Neural cell (in vitro differentiated cells): ENCODE data around the gene SLC38A9. TPM values are rescaled to one million over a fixed set of nuclear protein-coding genes. Genes with fewer than 3 reads are reported as not detected.
"Not testable (repeated sequence)": the region's sequence is repeated elsewhere in the genome, so short reads cannot be mapped to it uniquely, and the experiment has no call there.

Experiments used
- H2AFZ ChIP-seq: fragments of 200-600, 300-800 bp; sonication (generic), shearing (Covaris generic); 2 replicates; pipeline ENCODE4 v1.6.0; 2014; ENCODE audit warnings: low read depth, mild to moderate bottlenecking, antibody characterized with exemption, low read length, moderate library complexity
- H3F3A ChIP-seq: fragments of 200-600 bp; shearing (Covaris generic); 2 replicates; pipeline ENCODE4 v1.6.1; 2016; ENCODE audit warnings: mild to moderate bottlenecking, moderate library complexity, mixed read lengths, antibody characterized with exemption, low read length; ENCODE audit not compliant: insufficient read depth, poor library complexity, severe bottlenecking
- H3K27ac ChIP-seq: fragments of 200-600, 300-800 bp; sonication (generic), shearing (Covaris generic); 2 replicates; pipeline ENCODE4 v1.5.1; 2014; ENCODE audit warnings: mild to moderate bottlenecking, low read length, moderate library complexity
- H3K27me3 ChIP-seq: fragments of 300-800, 200-600 bp; sonication (generic), shearing (Covaris generic); 2 replicates; pipeline ENCODE4 v1.6.0; 2014; ENCODE audit warnings: mild to moderate bottlenecking, low read depth, low read length, moderate library complexity; ENCODE audit not compliant: insufficient read depth
- H3K36me3 ChIP-seq: fragments of 300-800, 200-600 bp; sonication (generic), shearing (Covaris generic); 2 replicates; pipeline ENCODE4 v1.5.1; 2014; ENCODE audit warnings: mild to moderate bottlenecking, antibody characterized with exemption, low read length, moderate library complexity; ENCODE audit not compliant: insufficient read depth
- H3K4me2 ChIP-seq: fragments of 300-800, 200-600 bp; sonication (generic), shearing (Covaris generic); 2 replicates; pipeline ENCODE4 v1.6.0; 2014; ENCODE audit warnings: mild to moderate bottlenecking, low read length
- H3K4me3 ChIP-seq: fragments of 300-800, 200-600 bp; sonication (generic), shearing (Covaris generic); 2 replicates; pipeline ENCODE4 v1.5.1; 2014; ENCODE audit warnings: mild to moderate bottlenecking, low read length, moderate library complexity
- H3K79me2 ChIP-seq: fragments of 200-600 bp; shearing (Covaris generic); replicated peaks from 2 replicates; pipeline ENCODE4 v1.6.0; 2014; ENCODE audit warnings: mild to moderate bottlenecking, low read length, moderate library complexity; ENCODE audit not compliant: insufficient read depth
- H3K9ac ChIP-seq: fragments of 300-800, 200-600 bp; sonication (generic), shearing (Covaris generic); 2 replicates; pipeline ENCODE4 v1.6.1; 2016; ENCODE audit warnings: mild to moderate bottlenecking, low read length, mixed read lengths
- H3K9me2 ChIP-seq: fragments of 200-600 bp; shearing (Covaris generic); 2 replicates; pipeline ENCODE4 v1.6.1; 2016; ENCODE audit warnings: mild to moderate bottlenecking, low read length, mixed read lengths; ENCODE audit not compliant: insufficient read depth
- H3K9me3 ChIP-seq: fragments of 200-600, 300-800 bp; sonication (generic), shearing (Covaris generic); 2 replicates; pipeline ENCODE4 v1.6.1; 2016; ENCODE audit warnings: mild to moderate bottlenecking, mixed run types, low read length, moderate library complexity, mixed read lengths
- H4K20me1 ChIP-seq: fragments of 200-600 bp; shearing (Covaris generic); 2 replicates; pipeline ENCODE4 v1.6.1; 2016; ENCODE audit warnings: mild to moderate bottlenecking, mixed run types; ENCODE audit not compliant: insufficient read depth
- EP300 ChIP-seq: fragments of 450-650 bp; conservative IDR thresholded peaks from 2 replicates; pipeline ENCODE4 v1.6.1; 2014; ENCODE audit warnings: antibody characterized with exemption, mild to moderate bottlenecking, moderate library complexity; ENCODE audit not compliant: poor library complexity, severe bottlenecking
- EZH2 ChIP-seq: fragments of 200-600, 300-800 bp; shearing (Covaris generic), sonication (generic); IDR thresholded peaks from 2 replicates; pipeline ENCODE4 v1.6.1; 2014; ENCODE audit warnings: antibody characterized with exemption, low read length, borderline replicate concordance, mild to moderate bottlenecking; ENCODE audit not compliant: insufficient read depth, poor library complexity, severe bottlenecking
- MXI1 ChIP-seq: fragments of 450-650 bp; conservative IDR thresholded peaks from 2 replicates; pipeline ENCODE4 v1.6.1; 2014; ENCODE audit warnings: antibody characterized with exemption, mild to moderate bottlenecking; ENCODE audit not compliant: poor library complexity, severe bottlenecking
- POLR2AphosphoS5 ChIP-seq: IDR thresholded peaks from 2 replicates; pipeline ENCODE4 v1.6.1; 2012
- RAD21 ChIP-seq: fragments of 450-650 bp; conservative IDR thresholded peaks from 2 replicates; pipeline ENCODE4 v1.6.1; 2014; ENCODE audit warnings: antibody characterized with exemption, mild to moderate bottlenecking, moderate library complexity
- SMC3 ChIP-seq: fragments of 450-650 bp; conservative IDR thresholded peaks from 2 replicates; pipeline ENCODE4 v1.6.1; 2014; ENCODE audit warnings: antibody characterized with exemption, mild to moderate bottlenecking, moderate library complexity; ENCODE audit not compliant: poor library complexity
- TAF1 ChIP-seq: IDR thresholded peaks from 2 replicates; pipeline ENCODE4 v1.6.1; 2012; ENCODE audit warnings: low read depth
- polyA minus RNA-seq: library from RNA; depleted of rRNA, polyadenylated mRNA; stranded (reverse); fragments of >200 nt; gene quantifications from 2 replicates; pipeline ENCODE4 v1.2.3, GENCODE V29; 2014
- polyA plus RNA-seq: library from polyadenylated mRNA; depleted of rRNA; stranded (reverse); fragments of >200 nt; gene quantifications from 2 replicates; pipeline ENCODE4 v1.2.3, GENCODE V29; 2014

Gene SLC38A9, protein sequence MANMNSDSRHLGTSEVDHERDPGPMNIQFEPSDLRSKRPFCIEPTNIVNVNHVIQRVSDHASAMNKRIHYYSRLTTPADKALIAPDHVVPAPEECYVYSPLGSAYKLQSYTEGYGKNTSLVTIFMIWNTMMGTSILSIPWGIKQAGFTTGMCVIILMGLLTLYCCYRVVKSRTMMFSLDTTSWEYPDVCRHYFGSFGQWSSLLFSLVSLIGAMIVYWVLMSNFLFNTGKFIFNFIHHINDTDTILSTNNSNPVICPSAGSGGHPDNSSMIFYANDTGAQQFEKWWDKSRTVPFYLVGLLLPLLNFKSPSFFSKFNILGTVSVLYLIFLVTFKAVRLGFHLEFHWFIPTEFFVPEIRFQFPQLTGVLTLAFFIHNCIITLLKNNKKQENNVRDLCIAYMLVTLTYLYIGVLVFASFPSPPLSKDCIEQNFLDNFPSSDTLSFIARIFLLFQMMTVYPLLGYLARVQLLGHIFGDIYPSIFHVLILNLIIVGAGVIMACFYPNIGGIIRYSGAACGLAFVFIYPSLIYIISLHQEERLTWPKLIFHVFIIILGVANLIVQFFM
- 44.5 and 50.1 TPM in 2 replicates for polyA plus RNA-seq
- polyA minus RNA-seq, result 62.2 and 67.2 TPM in 2 replicates

GRCh38 chr5:55712023-55712859 lies at the start of gene SLC38A9:
Gene SLC38A9 (minus strand): TSS chr5:55712324. CDS start chr5:55697958, 14,366 bp downstream.
- Histone ChIP-seq H3K4me3 (peak within 1 kb of the TSS; percentile 93), H4K20me1 (no peaks in the 10 kb centered on the region), H3F3A (no peaks in the 10 kb centered on the region), H3K27ac (peak within 1 kb of the TSS; percentile 3), H3K9me3 (no peaks in the 10 kb centered on the region), H2AFZ (peak within 1 kb of the TSS; percentile 94), H3K9ac (peak within 1 kb of the TSS; percentile 69), H3K36me3 (no peaks in the 10 kb centered on the region), H3K79me2 (peaks cover 5% of the 10 kb centered on the region), H3K4me2 (peak within 1 kb of the TSS; percentile 88), H3K9me2 (no peaks in the 10 kb centered on the region), H3K27me3 (no peaks in the 10 kb centered on the region)
- TF ChIP-seq RAD21, result peak; percentile 10
- no peak for TF ChIP-seq SMC3
- TF ChIP-seq MXI1, result peak; percentile 79
- TF ChIP-seq POLR2AphosphoS5, result peak; percentile 64

DNA sequence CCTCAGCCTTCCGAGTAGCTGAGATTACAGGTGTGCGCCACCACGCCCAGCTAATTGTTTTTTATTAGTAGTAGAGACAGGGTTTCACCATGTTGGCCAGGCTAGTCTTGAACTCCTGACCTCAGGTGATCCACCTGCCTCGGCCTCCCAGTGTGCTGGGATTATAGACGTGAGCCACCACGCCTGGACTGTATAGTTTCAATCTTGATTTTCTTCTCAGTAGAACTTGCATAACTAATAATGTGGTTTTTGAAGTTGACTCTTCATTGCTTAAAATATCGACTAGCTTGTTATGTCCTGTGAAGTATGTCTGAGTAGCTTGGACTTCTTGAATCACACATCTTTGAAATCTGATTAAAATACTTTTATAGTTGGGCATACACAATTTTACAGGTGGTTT lies 49.6 kb upstream of the SLC38A9 start:
- H3F3A ChIP-seq, result not testable (repeated sequence)

GRCh38 chr5:55758714-55759113 lies 46.6 kb upstream of the SLC38A9 start:
- TF ChIP-seq EZH2 (no peak), POLR2AphosphoS5 (no peak), MXI1 (no peak), EP300 (no peak)
- Histone ChIP-seq H3K4me3 (no peak overlapping the region), H3K9ac (no peak overlapping the region), H3K9me2 (no peaks in the 10 kb centered on the region), H2AFZ (no peak overlapping the region), H3K36me3 (no peaks in the 10 kb centered on the region), H4K20me1 (no peaks in the 10 kb centered on the region), H3K27ac (no peak overlapping the region), H3K9me3 (no peaks in the 10 kb centered on the region), H3F3A (no peaks in the 10 kb centered on the region), H3K27me3 (no peaks in the 10 kb centered on the region), H3K79me2 (no peaks in the 10 kb centered on the region), H3K4me2 (no peak overlapping the region)

More for the DNA sequence above, 49.6 kb upstream of the SLC38A9 start:
- not testable (repeated sequence) for H3K27ac ChIP-seq, H3K9me2 ChIP-seq, H4K20me1 ChIP-seq, H3K4me2 ChIP-seq, H3K36me3 ChIP-seq, H3K79me2 ChIP-seq, H3K9ac ChIP-seq, H3K27me3 ChIP-seq, H3K4me3 ChIP-seq, H2AFZ ChIP-seq, H3K9me3 ChIP-seq

GRCh38 chr5:55758231-55758630 lies 46.1 kb upstream of the SLC38A9 start:
- Histone ChIP-seq H3K4me2 (no peak overlapping the region), H3K79me2 (no peaks in the 10 kb centered on the region), H3K9ac (no peak overlapping the region), H3K9me3 (no peaks in the 10 kb centered on the region), H3K27ac (no peak overlapping the region), H3K4me3 (no peak overlapping the region), H2AFZ (no peak overlapping the region), H3K36me3 (no peaks in the 10 kb centered on the region), H3K9me2 (no peaks in the 10 kb centered on the region), H3K27me3 (no peaks in the 10 kb centered on the region), H4K20me1 (no peaks in the 10 kb centered on the region), H3F3A (no peaks in the 10 kb centered on the region)
- no peak for TF ChIP-seq TAF1
- TF ChIP-seq EZH2, result no peak
- TF ChIP-seq RAD21, result no peak
- no peak for TF ChIP-seq POLR2AphosphoS5
